Fibroblast of skin of scalp (primary cell): ENCODE data around the gene RASEF.
A peak's percentile ranks its signal among the peaks of the same experiment; 100 is the strongest.

Experiments used
- DNase-seq: peaks from one replicate; pipeline ENCODE4 v3.0.0-alpha.2; 2013

RASEF gene

GRCh38 chr9:83012922-83013838 is 49.8 kb downstream of the RASEF start:
- no peak for DNase-seq

DNA sequence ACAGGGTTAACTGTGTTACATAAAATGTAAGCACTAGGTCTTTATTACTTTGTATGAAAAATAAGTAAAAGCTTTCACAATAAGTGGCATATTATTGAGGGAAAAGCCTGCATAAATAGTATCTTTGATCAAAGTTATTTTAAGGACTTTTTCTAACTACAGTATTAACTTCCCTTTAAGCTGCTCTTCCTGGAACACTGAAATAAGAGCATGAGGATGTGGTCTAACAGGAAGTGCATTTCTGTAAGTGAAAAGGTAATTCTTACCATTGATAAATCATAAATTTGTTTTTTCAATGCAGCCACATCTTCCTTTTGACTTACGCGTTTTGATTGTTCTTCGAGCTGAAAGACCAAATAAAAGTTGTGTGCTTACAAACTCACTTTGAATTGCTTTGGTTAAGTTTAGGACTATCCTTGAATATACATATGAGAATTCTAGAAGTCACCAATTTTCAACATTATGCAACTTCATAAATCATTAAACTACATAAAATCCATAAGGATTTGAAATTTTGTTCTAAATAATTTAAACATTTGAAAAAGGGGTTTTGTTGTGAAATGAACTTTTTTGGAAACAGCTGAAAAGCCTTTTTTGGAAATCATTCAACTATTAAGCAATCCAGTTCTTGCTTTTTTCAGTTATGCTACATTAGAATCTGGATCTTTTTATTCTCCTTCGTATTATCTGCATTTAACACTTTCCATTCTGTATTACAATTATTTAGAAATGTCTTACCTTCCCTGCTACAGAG is 50.6 kb downstream of the RASEF start:
- DNase-seq = no peak

DNA sequence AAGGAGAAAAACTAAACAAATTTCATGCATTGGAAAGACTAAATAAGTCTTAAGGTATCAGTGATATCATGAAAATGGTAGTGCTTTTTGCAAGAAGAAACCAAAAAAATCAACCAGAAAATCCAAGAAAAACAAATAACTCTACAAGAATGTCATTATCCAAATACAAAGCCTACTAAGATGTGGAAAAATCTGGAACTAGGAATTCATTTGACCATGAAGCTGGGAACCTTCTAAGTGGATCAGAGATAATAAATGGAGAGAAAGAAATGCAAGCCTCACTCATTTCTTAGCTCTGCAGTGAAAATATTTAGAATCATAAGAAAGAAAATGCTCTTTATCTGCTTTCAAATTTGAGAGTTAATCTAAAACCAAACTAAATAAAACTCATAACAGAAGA is 51.3 kb downstream of the RASEF start:
- peak; percentile 77 for DNase-seq

- peak; percentile 11 for DNase-seq
Observed at GRCh38 chr9:83007521-83008300, 55.2 kb downstream of the RASEF start.

DNA sequence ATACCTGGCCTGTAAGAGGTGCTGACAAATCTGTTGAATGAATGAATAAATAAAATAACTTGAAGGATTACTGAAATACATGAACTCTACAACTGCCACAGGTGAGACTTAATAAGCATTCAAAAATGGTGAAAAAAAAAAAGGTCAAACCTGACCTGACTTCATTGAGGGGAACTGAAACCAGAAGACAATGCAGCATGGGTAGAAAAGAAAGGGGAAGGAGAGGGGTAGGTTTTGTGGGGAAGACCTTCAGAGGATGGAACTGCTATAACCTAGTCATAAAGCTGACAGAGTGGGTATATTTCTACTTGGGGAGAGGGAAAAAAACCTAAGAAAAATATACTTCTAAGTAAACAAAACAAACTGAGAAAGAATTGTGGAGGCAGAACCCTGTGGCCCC is 56.6 kb downstream of the RASEF start:
- no peak for DNase-seq

GRCh38 chr9:83005963-83006362 is 57.0 kb downstream of the RASEF start:
- no peak for DNase-seq

- no peak for DNase-seq
Observed at GRCh38 chr9:83005361-83005760, 57.6 kb downstream of the RASEF start.

- DNase-seq = no peak
Observed at GRCh38 chr9:83002329-83002728, 60.6 kb downstream of the RASEF start.

DNA sequence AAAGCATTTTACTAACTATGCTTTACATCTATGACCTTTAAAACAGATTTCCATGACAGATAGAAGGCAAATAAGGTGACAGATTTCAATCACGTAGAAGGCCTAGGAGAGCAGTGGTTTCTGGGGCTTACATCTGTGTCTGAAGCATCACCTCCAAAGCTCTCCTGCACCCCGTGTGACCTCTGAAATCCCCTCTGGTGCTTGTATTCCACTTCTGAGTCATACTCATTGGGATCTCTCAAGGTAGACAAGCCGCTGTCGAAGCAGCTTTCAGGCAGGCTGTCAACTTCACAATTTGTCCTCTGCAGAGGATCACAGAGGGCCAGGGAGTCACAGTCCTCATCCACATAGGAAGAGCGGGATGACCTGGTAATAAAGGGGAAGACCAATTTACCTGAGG is 62.2 kb downstream of the RASEF start:
- DNase-seq = no peak

DNA sequence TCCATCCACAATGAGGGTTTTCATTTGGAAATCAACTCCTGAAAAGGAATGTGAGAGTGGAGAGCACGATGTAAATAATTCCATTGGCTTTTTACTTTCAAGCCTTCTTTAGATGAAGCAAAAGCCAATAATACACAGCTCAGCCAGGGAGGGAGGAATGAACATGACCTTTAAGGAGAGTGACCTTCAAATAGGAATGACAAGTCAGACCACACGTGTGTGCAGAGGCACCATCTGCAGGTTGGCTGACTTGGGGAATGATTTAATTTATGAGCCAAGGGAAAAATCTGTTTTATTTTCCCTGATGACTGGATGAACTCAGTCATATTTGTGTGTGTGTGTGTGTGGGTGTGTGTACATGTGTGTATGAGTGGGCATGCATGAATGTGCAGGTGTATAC is 64.5 kb downstream of the RASEF start:
- no peak for DNase-seq

GRCh38 chr9:82997476-82998140 is 65.3 kb downstream of the RASEF start:
- DNase-seq = peak; percentile 14

DNA sequence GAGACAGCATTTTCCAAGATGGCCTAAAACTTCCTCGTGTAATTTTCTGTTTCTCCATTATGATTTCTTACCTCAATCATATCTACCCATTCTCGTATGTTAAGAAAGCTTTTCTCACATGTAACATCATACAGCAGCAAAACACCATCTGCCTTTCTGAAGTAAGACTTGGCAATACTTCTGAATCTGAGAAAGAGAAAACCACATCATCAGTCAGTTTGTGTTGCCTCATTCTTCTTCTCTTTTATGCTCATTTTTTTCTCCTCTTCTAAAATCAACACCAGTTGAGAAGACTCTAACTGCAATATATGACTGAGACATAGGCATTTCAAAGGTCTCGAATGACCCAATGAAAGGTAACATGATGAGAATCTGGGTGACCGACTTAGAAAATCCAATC is 66.0 kb downstream of the RASEF start:
- peak; percentile 30 for DNase-seq

- no peak for DNase-seq
Observed at GRCh38 chr9:82993856-82994605, 68.9 kb downstream of the RASEF start.

DNA sequence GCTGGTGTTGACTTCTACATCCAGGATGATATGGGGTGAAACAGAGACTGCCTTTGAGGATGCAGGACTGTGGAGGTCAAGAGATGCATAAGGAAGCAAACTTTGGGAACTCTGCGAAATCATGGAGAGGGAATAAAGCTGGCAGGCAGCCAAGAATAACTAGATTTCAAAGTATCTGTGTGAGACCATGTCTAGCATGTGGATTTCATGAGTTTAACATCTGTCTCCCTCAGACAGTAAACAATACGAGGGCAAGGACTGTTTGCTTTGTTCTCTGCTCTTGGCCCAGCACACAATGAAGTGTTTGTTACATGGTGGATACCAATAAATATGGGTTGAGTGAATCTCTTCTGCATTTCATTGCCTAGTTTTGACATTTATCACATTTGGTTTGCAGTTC is 71.3 kb downstream of the RASEF start:
- DNase-seq = peak; percentile 22

- no peak for DNase-seq
Observed at GRCh38 chr9:82989929-82990328, 73.0 kb downstream of the RASEF start.

- DNase-seq = no peak
Observed at GRCh38 chr9:82988488-82988887, 74.5 kb downstream of the RASEF start.

GRCh38 chr9:82987370-82988189 is 75.4 kb downstream of the RASEF start:
- DNase-seq = no peak

GRCh38 chr9:82981552-82981951 is 81.4 kb downstream of the RASEF start:
- no peak for DNase-seq

- DNase-seq = no peak
Observed at GRCh38 chr9:82975176-82975575, 87.8 kb downstream of the RASEF start.

DNA sequence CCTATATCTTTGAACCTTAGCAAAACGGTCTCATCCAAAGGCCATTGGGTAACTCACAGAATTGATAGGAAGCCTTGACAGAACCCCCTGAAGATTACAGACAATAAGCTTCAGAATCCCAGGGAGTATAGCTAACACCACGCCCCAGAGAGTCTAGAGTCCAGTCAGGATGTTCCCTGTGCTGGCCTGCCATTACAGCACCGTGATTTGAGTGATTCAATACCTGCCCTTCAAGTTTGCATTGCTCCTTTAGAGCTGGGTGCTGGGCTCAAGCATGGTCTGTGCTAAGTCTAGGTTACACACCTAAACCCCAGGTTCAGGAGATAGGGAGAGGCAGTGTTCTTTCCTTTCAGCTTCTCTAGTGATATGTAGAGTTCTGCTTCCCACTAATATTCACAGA is 90.5 kb downstream of the RASEF start:
- no peak for DNase-seq

DNA sequence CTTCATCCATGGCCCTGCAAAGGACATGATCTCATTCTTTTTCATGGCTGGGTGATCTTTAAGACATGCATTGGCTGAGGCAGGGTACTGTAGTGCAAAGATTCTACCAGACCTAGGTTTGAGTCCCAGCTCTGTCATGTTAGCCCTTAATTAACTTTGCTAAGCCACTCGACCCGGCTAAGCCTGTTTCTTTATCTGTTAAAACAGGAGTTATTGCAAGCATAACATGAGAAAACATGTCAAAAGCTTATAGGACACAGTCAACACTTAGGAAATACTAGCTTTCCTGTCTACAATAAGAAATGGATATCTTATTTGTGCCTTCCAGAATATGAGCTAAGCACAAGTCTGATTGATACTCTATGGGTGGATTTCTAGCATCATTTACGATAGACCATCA is 92.6 kb downstream of the RASEF start:
- DNase-seq = no peak
